Epithelial cell of prostate (primary cell): Measurements from ENCODE around the gene CEL.
"Not testable (repeated sequence)": the region's sequence is repeated elsewhere in the genome, so short reads cannot be mapped to it uniquely, and the experiment has no call there.

Experiments used
- DNase-seq: peaks from one replicate; pipeline ENCODE4 v3.0.0-alpha.2; 2011; ENCODE audit warnings: low read depth, low spot score
- H3K27ac ChIP-seq: fragments of 450-650 bp; 2 replicates; pipeline ENCODE4 v1.5.1; 2017; ENCODE audit warnings: mild to moderate bottlenecking

CEL gene

DNA sequence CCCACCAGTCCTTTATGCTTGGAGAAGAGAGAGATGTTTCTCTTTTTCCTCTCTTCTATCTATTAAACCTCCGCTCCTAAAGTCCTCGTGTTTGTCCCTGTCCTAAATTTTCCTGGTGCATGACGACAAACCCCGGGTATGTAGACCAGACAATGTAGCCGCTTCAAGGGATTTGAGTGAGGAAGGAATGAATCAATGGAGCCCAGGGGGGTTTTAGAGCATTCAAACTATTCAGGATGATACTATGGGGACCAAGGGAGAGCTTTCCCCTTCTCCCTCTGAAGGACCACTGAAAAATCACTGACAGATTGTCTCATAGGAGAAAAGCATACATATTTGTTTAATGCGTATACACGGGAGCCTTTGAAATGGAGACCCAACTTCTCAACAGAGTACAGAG, 18.4 kb downstream of the CEL start:
- no peak for DNase-seq

GRCh38 chr9:133080786-133081779, 19.3 kb downstream of the CEL start:
- not testable (repeated sequence) for DNase-seq, H3K27ac ChIP-seq

More for the DNA sequence above, 18.4 kb downstream of the CEL start:
- H3K27ac ChIP-seq, result no peak overlapping the region

DNA sequence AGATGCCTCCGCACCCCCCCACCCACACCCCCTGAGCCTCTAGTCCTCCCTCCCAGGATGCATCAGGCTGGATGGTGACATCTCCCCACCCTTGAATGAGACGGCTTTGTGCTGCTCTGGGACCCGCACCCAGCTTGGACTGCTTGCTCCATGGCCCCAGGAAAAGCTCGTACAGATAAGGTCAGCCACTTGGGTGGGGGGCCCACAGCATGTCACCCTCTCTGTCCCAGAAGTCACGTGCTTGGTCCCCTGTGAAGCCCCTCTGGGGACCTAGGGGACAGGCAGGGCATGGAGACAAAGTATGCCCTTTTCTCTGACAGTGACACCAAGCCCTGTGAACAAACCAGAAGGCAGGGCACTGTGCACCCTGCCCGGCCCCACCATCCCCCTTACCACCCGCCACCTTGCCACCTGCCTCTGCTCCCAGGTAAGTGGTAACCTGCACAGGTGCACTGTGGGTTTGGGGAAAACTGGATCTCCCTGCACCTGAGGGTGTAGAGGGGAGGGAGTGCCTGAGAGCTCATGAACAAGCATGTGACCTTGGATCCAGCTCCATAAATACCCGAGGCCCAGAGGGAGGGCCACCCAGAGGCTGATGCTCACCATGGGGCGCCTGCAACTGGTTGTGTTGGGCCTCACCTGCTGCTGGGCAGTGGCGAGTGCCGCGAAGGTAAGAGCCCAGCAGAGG, 20.3 kb downstream of the CEL start:
- not testable (repeated sequence) for DNase-seq, H3K27ac ChIP-seq

- H3K27ac ChIP-seq, DNase-seq: not testable (repeated sequence)
Measured at GRCh38 chr9:133083688-133084087, 21.9 kb downstream of the CEL start.

- DNase-seq, H3K27ac ChIP-seq: not testable (repeated sequence)
Measured at GRCh38 chr9:133086212-133086860, 24.6 kb downstream of the CEL start.

- H3K27ac ChIP-seq, result no peak overlapping the region
- DNase-seq, result no peak
Measured at GRCh38 chr9:133086894-133087293, 25.1 kb downstream of the CEL start.

DNA sequence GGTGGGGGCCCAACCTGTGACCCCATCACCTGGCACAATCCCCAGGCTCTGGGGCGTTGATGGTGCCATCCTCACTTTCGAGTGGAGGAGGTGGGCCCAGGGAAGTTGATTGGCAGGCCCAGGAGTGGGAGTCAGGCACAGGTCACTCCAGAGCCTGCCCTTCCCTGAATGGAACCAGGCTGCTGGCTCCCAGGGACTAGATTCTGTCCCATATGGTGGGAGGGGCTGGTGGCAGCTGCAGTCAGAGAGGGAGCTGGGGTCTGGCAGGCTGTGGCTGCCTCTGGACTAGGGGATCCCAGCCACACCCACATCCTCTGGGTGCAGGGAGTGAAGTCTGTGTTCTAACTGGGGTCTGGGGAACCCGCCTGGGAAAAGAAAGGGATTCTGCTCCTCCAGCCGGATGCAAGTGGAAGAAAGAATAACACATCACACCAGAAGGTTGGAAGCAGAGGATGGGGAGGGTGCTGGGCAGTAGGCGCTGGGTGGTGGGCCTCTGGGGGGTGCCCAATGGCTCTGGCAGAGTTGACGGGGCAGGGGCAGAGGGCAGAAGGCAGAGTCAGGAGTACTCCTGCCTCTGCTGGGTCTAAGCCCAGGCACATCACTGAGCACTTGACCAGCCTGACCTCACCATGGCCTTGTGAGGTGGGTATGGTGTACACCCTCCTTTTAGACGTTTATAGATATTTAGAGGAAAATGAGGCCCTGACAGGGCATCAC, 25.8 kb downstream of the CEL start:
- no peak for DNase-seq
- H3K27ac ChIP-seq, result no peak overlapping the region

DNA sequence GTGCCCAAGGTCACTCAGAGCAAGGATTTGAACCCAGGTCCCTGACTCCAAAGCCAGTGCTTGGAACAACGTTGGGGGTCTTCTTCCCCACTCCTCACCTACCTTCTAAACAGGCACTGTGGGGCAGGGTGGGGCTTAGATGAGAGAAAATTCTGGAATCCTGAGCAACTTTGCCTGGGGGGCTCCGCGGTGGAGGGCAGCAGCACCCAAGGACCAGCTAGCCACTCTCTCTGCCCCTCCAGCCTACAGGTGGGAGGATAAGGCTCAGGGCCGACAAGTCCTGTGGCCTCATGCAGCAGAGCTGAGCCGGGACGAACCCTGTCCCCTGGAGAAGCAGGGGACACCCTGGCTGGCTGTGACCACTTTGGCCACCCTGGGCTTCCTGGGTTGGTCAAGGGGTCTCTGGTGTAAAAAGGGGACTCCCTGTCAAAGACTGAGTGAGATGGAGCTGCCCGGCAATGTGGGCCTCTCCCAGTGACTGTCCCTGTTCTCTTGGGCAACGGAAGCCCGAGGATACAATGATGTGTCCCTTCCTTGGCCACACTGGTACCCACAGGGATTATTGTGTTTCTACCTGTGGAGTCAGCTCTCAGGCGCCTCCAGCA, 26.5 kb downstream of the CEL start:
- no peak for DNase-seq
- no peak overlapping the region for H3K27ac ChIP-seq

- DNase-seq, result no peak
- H3K27ac ChIP-seq, result no peak overlapping the region
Measured at GRCh38 chr9:133088756-133089155, 27.0 kb downstream of the CEL start.

DNA sequence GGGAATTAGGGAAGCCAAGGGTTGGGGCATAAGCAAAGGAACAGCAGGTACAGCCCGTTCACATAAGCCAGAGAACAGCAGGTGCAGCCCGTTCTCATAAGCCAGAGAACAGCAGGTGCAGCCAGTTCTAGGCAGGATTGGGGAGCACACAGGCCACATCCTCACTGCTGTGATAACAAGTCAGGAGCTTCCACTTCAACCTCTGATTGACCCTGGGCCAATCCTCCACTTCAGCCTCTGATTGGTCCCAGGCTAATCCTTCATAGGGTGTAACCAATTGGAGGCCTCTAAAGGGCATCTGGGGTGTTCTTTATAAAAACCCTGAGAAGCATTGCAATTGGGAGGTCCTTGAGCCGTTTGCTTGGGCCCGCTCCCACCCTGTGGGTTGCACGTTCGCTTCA, 27.5 kb downstream of the CEL start:
- no peak for DNase-seq
- no peak overlapping the region for H3K27ac ChIP-seq

- DNase-seq, result no peak
Measured at GRCh38 chr9:133090187-133090586, 28.4 kb downstream of the CEL start.

DNA sequence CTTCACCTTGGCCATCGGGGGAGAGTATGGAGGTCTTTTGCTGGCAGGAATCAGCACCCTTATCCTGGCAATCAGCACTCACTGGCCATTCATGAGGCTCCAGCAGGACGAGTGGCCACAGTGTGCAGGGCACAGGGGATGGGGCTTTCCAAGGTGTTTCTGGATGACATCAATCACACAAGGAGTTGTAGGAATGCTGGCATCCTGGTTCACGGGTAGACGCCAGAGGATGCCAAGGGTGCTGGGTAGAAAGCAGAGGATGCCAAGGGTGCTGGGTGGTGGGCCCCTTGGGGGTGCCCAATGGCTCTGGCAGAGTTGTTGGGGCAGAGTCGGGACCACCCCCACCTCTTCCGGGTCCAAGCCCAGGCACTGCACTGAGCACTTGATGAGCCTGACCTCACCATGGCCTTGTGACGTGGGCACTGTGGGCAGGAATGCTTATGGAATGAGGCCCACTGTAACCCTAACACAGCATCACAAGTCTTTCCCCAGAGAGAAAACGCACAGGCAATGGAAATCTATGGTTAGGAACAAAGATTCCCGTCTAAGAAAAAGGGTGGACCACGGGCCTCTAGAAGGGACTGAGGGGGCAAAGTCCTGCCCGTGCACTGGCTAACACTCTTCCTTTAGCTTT, 29.1 kb downstream of the CEL start:
- DNase-seq, result no peak
- no peak overlapping the region for H3K27ac ChIP-seq

More at GRCh38 chr9:133090187-133090586, 28.4 kb downstream of the CEL start:
- no peak overlapping the region for H3K27ac ChIP-seq

DNA sequence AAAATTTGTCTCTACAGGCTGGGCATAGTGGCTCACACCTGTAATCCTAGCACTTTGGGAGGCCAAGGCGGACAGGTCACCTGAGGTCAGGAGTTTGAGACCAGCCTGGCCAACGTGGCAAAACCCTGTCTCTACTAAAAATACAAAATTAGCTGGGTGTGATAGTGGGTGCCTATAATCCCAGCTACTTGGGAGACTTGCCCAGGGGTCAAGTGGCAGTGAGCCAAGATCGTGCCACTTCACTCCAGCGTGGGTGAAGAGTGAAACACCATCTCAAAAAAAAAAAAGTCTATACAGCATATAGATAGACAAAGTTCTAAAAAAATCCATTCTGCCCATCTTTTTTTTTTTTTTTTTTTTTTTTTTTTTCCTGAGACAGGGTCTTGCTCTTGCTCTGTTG, 32.6 kb downstream of the CEL start:
- DNase-seq, result not testable (repeated sequence)

DNA sequence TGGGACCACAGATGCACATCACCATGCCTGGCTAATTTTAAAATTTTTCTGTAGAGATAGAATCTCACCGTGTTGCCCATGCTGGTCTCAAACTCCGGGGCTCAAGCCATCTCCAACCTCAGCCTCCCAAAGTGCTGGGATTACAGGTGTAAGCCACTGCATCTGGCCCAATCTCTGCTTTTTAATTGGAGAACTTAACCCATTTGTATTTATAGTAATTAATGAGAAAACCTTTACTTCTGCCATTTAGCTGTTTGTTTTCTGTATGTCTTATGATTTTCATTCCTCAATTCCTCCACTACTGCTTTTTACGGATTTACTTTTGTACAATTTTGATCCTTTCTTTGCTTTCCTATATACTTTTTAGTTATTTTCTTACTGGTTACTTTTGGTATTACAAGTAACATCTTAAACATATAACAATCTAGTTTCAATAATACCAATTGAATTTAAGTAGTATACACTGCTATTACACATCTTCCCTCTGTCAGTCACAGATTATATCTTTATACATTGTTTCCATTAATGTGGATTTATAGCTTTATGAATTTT, 33.1 kb downstream of the CEL start:
- DNase-seq, result no peak
- H3K27ac ChIP-seq, result no peak overlapping the region

More for the DNA sequence above, 32.6 kb downstream of the CEL start:
- not testable (repeated sequence) for H3K27ac ChIP-seq

DNA sequence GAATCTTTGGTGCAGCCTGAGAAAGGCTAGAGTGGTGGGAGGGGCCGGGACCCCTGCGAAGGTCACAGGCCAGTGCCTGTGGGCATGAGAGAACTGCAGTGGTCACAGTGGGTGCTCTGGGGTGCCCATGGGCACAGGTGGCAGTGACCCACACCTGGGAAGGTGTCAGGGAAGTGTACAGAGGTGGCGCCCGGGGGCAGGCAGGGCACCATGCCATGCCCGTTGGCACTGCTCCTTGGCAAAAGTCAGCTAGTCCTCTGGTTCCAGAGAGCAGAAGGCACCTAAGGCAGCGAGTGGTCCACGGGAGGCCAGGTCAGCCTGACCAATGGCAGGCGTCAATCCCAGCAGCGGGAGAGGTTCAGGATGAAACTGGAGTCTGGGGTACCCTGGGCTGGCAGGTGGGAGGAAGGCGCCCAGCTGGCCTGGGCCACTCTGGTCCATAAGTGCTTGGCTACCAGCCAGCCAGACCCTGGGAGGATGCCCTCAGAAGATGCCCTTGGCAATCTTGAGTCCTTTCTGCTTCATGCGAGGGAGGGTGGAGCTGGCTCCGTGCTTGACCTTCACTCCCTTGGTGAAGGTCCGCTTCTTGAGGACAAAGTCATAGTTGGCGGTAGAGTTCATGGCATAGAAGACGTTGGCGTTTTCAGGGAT, 36.4 kb downstream of the CEL start:
- no peak for DNase-seq
- H3K27ac ChIP-seq, result no peak overlapping the region

- H3K27ac ChIP-seq, result no peak overlapping the region
- no peak for DNase-seq
Measured at GRCh38 chr9:133098871-133099270, 37.1 kb downstream of the CEL start.

- no peak for DNase-seq
- no peak overlapping the region for H3K27ac ChIP-seq
Measured at GRCh38 chr9:133099726-133100505, 38.1 kb downstream of the CEL start.
